Fibroblast of gingiva (primary cell): ENCODE measurements around the gene LINC01488.

Source experiments
- DNase-seq: peaks from one replicate; pipeline ENCODE4 v3.0.0-alpha.2; 2011; ENCODE audit warnings: low read depth

The LINC01488 gene

GRCh38 chr11:69463995-69464960 lies 17.2 kb upstream of the LINC01488 start:
- DNase-seq, result no peak

- DNase-seq, result no peak
These were observed 16.0 kb upstream of the LINC01488 start for GRCh38 chr11:69465236-69466000.

- DNase-seq, result no peak
These were observed 15.4 kb upstream of the LINC01488 start for GRCh38 chr11:69466039-69466438.

- DNase-seq, result no peak
These were observed 14.3 kb upstream of the LINC01488 start for GRCh38 chr11:69467196-69467595.

GRCh38 chr11:69467646-69468045 lies 13.8 kb upstream of the LINC01488 start:
- no peak for DNase-seq

GRCh38 chr11:69468221-69468620 lies 13.2 kb upstream of the LINC01488 start:
- DNase-seq, result no peak

- DNase-seq, result no peak
These were observed 12.3 kb upstream of the LINC01488 start for GRCh38 chr11:69468911-69469885.

GRCh38 chr11:69470301-69470700 lies 11.2 kb upstream of the LINC01488 start:
- DNase-seq, result no peak

GRCh38 chr11:69470793-69471728 lies 10.4 kb upstream of the LINC01488 start:
- no peak for DNase-seq

GRCh38 chr11:69471729-69472540 lies 9.5 kb upstream of the LINC01488 start:
- no peak for DNase-seq

- DNase-seq, result no peak
These were observed 8.8 kb upstream of the LINC01488 start for GRCh38 chr11:69472541-69473275.

GRCh38 chr11:69473276-69473845 lies 8.1 kb upstream of the LINC01488 start:
- no peak for DNase-seq

GRCh38 chr11:69474736-69475135 lies 6.7 kb upstream of the LINC01488 start:
- no peak for DNase-seq

- no peak for DNase-seq
These were observed 6.2 kb upstream of the LINC01488 start for GRCh38 chr11:69475141-69475865.

- no peak for DNase-seq
These were observed 5.5 kb upstream of the LINC01488 start for GRCh38 chr11:69475866-69476471.

GRCh38 chr11:69476509-69476961 lies 4.9 kb upstream of the LINC01488 start:
- DNase-seq, result no peak

- DNase-seq, result no peak
These were observed 4.4 kb upstream of the LINC01488 start for GRCh38 chr11:69477086-69477485.
